ENCODE data around the gene CBFA2T2. TPM values are rescaled to one million over a fixed set of nuclear protein-coding genes. Genes with fewer than 3 reads are reported as not detected.

The CBFA2T2 gene
- total and polyA plus RNA-seq, 2 donors (not counting 1 experiment from before 2014, with no cell fraction given), result 26.9 to 30.0 TPM

GRCh38 chr20:33694639-33695012 is 204.7 kb downstream of the CBFA2T2 start:
- POLR2A ChIA-PET, result no interaction called here
- ATAC-seq (ENCODE audit: low read depth) (no peak), DNase-seq (no peak)
- Histone ChIP-seq H3K4me2 (replicated peaks; ENCODE audit: low read depth, low read length, poor library complexity, severe bottlenecking) (no peak overlapping the region), H2AFZ (ENCODE audit: insufficient read depth, low read depth, low read length, poor library complexity, severe bottlenecking) (no peak overlapping the region), H3K9ac (ENCODE audit: low read length) (no peak overlapping the region), H3K4me3 (ENCODE audit: control extremely low read depth in 1 of 5, extremely low read depth in 1 of 5, insufficient read depth in 1 of 5, low read depth in 2 of 5, low read length in 4 of 5) (no peak overlapping the region), H4K20me1 (ENCODE audit: control insufficient read depth, insufficient read depth, low read length, poor library complexity, severe bottlenecking) (no peaks in the 10 kb centered on the region), H3K9me3 (ENCODE audit: control extremely low read depth in 1 of 3, control insufficient read depth in 2 of 3, insufficient read depth in 1 of 3, low read length in 2 of 3) (peaks cover 0 to 11% (median 0%) of the 10 kb centered on the region in 3 donors), H3K27me3 (replicated peaks in 1 of 4; ENCODE audit: control extremely low read depth in 1 of 4, control insufficient read depth in 3 of 4, insufficient read depth in 4 of 4, low read length in 3 of 4) (no peaks in the 10 kb centered on the region), H3K36me3 (replicated peaks in 1 of 2; ENCODE audit: control extremely low read depth in 1 of 2, control insufficient read depth in 1 of 2, extremely low read depth in 1 of 2, insufficient read depth in 2 of 2, low read length in 1 of 2) (no peaks in the 10 kb centered on the region), H3K4me1 (ENCODE audit: control insufficient read depth in 2 of 2, insufficient read depth in 2 of 2, low read length in 2 of 2) (no peaks in the 10 kb centered on the region), H3K79me2 (ENCODE audit: control insufficient read depth, insufficient read depth, low read length) (no peaks in the 10 kb centered on the region), H3K27ac (ENCODE audit: low read length in 2 of 2) (no peak overlapping the region)
- Mint-ChIP-seq H3K27me3 (no peaks in the 10 kb centered on the region), H3K4me1 (no peaks in the 10 kb centered on the region), H3K27ac (no peak overlapping the region), H3K4me3 (no peak overlapping the region), H3K9me3 (ENCODE audit: insufficient read depth) (no peaks in the 10 kb centered on the region)
- TF ChIP-seq EZH2 (IDR thresholded peaks at IDR 0.05; ENCODE audit: borderline replicate concordance, insufficient read depth, low read depth, low read length, poor library complexity, severe bottlenecking), result no peak
- TF ChIP-seq, protein P1, sequence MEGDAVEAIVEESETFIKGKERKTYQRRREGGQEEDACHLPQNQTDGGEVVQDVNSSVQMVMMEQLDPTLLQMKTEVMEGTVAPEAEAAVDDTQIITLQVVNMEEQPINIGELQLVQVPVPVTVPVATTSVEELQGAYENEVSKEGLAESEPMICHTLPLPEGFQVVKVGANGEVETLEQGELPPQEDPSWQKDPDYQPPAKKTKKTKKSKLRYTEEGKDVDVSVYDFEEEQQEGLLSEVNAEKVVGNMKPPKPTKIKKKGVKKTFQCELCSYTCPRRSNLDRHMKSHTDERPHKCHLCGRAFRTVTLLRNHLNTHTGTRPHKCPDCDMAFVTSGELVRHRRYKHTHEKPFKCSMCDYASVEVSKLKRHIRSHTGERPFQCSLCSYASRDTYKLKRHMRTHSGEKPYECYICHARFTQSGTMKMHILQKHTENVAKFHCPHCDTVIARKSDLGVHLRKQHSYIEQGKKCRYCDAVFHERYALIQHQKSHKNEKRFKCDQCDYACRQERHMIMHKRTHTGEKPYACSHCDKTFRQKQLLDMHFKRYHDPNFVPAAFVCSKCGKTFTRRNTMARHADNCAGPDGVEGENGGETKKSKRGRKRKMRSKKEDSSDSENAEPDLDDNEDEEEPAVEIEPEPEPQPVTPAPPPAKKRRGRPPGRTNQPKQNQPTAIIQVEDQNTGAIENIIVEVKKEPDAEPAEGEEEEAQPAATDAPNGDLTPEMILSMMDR (IDR thresholded peaks at IDR 0.05), result no peak
- intact Hi-C loops (cut with micrococcal nuclease), result no loop called here
- CTCF ChIA-PET, result no interaction called here
- WGBS (ENCODE audit: insufficient coverage), result 93% methylated on average over 6 of the region's 6 CpGs

DNA sequence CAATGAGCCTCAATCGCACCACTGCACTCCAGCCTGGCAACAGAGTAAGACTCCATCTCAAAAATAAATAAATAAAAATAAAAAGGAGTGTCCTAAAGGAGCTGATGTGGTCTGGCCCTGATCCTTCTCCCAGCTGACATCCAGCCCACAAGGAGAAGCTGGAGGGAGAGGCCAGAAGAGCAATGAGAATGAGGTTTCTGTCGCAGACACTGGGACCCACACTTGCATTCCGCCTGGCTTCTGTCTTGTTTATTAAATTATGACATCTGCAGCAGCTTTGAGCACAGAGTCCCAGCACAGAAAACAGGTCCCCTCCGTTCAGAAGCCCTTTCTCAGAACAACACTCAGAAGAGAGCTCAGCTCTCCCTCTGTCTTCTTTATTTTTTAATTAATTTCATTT is 206.6 kb downstream of the CBFA2T2 start:
- Mint-ChIP-seq H3K27me3 (no peaks in the 10 kb centered on the region), H3K4me3 (no peak overlapping the region), H3K27ac (no peak overlapping the region), H3K4me1 (no peaks in the 10 kb centered on the region), H3K9me3 (ENCODE audit: insufficient read depth) (no peaks in the 10 kb centered on the region)
- Histone ChIP-seq H3K4me3 (ENCODE audit: control extremely low read depth in 1 of 5, extremely low read depth in 1 of 5, insufficient read depth in 1 of 5, low read depth in 2 of 5, low read length in 4 of 5) (no peak overlapping the region), H3K4me1 (ENCODE audit: control insufficient read depth in 2 of 2, insufficient read depth in 2 of 2, low read length in 2 of 2) (no peaks in the 10 kb centered on the region), H3K4me2 (replicated peaks; ENCODE audit: low read depth, low read length, poor library complexity, severe bottlenecking) (no peak overlapping the region), H3K27me3 (replicated peaks in 1 of 4; ENCODE audit: control extremely low read depth in 1 of 4, control insufficient read depth in 3 of 4, insufficient read depth in 4 of 4, low read length in 3 of 4) (no peaks in the 10 kb centered on the region), H4K20me1 (ENCODE audit: control insufficient read depth, insufficient read depth, low read length, poor library complexity, severe bottlenecking) (no peaks in the 10 kb centered on the region), H3K27ac (ENCODE audit: low read length in 2 of 2) (no peak overlapping the region), H3K79me2 (ENCODE audit: control insufficient read depth, insufficient read depth, low read length) (no peaks in the 10 kb centered on the region), H3K9me3 (ENCODE audit: control extremely low read depth in 1 of 3, control insufficient read depth in 2 of 3, insufficient read depth in 1 of 3, low read length in 2 of 3) (peaks cover 0 to 19% (median 0%) of the 10 kb centered on the region in 3 donors), H2AFZ (ENCODE audit: insufficient read depth, low read depth, low read length, poor library complexity, severe bottlenecking) (no peak overlapping the region), H3K36me3 (replicated peaks in 1 of 2; ENCODE audit: control extremely low read depth in 1 of 2, control insufficient read depth in 1 of 2, extremely low read depth in 1 of 2, insufficient read depth in 2 of 2, low read length in 1 of 2) (no peaks in the 10 kb centered on the region), H3K9ac (ENCODE audit: low read length) (no peak overlapping the region)
- intact Hi-C loops (cut with micrococcal nuclease), result no loop called here
- TF ChIP-seq, protein P1 (IDR thresholded peaks at IDR 0.05), result no peak
- TF ChIP-seq EZH2 (IDR thresholded peaks at IDR 0.05; ENCODE audit: borderline replicate concordance, insufficient read depth, low read depth, low read length, poor library complexity, severe bottlenecking), result no peak
- DNase-seq (no peak), ATAC-seq (ENCODE audit: low read depth) (no peak)
- ChIA-PET CTCF (no interaction called here), POLR2A (no interaction called here)
- 80% methylated on average over 2 of the region's 4 CpGs for WGBS (ENCODE audit: insufficient coverage)

Measured in B cell (primary cell).